Measurements from ENCODE around the gene B4GALNT3. TPM values are rescaled to one million over a fixed set of nuclear protein-coding genes. Genes with fewer than 3 reads are reported as not detected.

B4GALNT3 gene
- total and polyA plus RNA-seq, 2 of the 13 experiments (the other 11 are each of a cell fraction or from before 2014, with no cell fraction given) = 3.2 to 4.4 TPM

DNA sequence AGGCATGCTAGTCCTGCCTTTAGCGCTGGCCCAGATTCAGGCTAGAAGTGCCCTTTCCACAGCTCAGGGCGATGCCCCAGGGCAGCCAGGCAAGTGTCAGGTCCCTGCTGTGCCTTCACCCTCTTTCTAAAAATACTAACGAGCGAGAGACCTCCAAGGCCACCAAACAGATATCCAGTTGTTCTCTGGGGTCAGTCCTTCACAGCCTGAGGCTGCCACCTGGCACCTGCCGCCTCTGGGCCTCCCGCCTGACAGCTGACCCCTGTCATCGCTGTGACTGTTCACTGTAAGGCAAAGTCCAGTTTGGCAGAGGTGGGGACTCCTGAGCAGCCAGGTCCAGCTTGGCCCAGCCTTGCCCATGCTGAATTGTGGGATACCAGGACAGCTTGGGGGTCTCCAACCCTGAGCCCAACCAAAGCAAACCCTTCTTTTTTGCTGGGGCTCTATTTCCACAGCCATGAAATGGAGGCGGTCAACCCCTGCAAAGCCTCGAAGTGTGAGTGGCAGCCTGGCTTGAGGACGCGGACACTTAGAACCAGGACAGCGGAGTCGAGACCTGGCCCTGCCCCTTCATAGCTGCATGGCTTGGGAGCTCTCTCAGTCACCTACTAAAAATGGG, 123.6 kb downstream of the B4GALNT3 start (continued):
- TF ChIP-seq HIC2 (CRISPR knock-in tag; IDR thresholded peaks at IDR 0.05; ENCODE audit: low read depth) (peak; percentile 99), SRSF1 (optimal IDR thresholded peaks at IDR 0.05; ENCODE audit: low read depth, low read length) (no peak), PREB (CRISPR knock-in tag; IDR thresholded peaks at IDR 0.05) (no peak), ADNP (CRISPR knock-in tag; IDR thresholded peaks at IDR 0.05) (no peak), ZNF326 (CRISPR knock-in tag; IDR thresholded peaks at IDR 0.05; ENCODE audit: borderline replicate concordance) (no peak), ZNF275 (CRISPR knock-in tag; IDR thresholded peaks at IDR 0.05; ENCODE audit: borderline replicate concordance) (no peak), ZNF772 (CRISPR knock-in tag; IDR thresholded peaks at IDR 0.05) (peak; percentile 87), RBFOX2 (IDR thresholded peaks at IDR 0.05; ENCODE audit: low read depth, low read length) (no peak), PHF21A (CRISPR knock-in tag; IDR thresholded peaks at IDR 0.05) (peak; percentile 82), THAP8 (CRISPR knock-in tag; IDR thresholded peaks at IDR 0.05; ENCODE audit: borderline replicate concordance) (no peak), MAFG (CRISPR knock-in tag; IDR thresholded peaks at IDR 0.05) (no peak)
- TF ChIP-seq, protein P1, sequence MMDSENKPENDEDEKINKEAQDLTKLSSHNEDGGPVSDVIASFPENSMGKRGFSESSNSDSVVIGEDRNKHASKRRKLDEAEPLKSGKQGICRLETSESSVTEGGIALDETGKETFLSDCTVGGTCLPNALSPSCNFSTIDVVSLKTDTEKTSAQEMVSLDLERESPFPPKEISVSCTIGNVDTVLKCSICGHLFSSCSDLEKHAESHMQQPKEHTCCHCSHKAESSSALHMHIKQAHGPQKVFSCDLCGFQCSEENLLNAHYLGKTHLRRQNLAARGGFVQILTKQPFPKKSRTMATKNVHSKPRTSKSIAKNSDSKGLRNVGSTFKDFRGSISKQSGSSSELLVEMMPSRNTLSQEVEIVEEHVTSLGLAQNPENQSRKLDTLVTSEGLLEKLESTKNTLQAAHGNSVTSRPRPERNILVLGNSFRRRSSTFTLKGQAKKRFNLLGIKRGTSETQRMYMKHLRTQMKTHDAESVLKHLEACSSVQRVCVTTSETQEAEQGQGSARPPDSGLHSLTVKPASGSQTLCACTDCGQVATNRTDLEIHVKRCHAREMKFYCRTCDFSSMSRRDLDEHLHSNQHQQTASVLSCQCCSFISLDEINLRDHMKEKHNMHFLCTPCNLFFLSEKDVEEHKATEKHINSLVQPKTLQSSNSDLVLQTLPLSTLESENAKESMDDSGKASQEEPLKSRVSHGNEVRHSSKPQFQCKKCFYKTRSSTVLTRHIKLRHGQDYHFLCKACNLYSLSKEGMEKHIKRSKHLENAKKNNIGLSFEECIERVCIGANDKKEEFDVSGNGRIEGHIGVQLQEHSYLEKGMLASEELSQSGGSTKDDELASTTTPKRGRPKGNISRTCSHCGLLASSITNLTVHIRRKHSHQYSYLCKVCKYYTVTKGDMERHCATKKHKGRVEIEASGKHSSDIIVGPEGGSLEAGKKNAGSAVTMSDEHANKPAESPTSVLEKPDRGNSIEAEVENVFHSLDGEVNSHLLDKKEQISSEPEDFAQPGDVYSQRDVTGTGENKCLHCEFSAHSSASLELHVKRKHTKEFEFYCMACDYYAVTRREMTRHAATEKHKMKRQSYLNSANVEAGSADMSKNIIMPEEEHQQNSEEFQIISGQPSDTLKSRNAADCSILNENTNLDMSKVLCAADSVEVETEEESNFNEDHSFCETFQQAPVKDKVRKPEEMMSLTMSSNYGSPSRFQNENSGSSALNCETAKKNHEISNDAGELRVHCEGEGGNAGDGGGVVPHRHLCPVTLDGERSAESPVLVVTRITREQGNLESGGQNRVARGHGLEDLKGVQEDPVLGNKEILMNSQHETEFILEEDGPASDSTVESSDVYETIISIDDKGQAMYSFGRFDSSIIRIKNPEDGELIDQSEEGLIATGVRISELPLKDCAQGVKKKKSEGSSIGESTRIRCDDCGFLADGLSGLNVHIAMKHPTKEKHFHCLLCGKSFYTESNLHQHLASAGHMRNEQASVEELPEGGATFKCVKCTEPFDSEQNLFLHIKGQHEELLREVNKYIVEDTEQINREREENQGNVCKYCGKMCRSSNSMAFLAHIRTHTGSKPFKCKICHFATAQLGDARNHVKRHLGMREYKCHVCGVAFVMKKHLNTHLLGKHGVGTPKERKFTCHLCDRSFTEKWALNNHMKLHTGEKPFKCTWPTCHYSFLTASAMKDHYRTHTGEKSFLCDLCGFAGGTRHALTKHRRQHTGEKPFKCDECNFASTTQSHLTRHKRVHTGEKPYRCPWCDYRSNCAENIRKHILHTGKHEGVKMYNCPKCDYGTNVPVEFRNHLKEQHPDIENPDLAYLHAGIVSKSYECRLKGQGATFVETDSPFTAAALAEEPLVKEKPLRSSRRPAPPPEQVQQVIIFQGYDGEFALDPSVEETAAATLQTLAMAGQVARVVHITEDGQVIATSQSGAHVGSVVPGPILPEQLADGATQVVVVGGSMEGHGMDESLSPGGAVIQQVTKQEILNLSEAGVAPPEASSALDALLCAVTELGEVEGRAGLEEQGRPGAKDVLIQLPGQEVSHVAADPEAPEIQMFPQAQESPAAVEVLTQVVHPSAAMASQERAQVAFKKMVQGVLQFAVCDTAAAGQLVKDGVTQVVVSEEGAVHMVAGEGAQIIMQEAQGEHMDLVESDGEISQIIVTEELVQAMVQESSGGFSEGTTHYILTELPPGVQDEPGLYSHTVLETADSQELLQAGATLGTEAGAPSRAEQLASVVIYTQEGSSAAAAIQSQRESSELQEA (CRISPR knock-in tag; IDR thresholded peaks at IDR 0.05; ENCODE audit: not compliant biosample characterization) = peak; percentile 18
- TF ChIP-seq, protein P2, sequence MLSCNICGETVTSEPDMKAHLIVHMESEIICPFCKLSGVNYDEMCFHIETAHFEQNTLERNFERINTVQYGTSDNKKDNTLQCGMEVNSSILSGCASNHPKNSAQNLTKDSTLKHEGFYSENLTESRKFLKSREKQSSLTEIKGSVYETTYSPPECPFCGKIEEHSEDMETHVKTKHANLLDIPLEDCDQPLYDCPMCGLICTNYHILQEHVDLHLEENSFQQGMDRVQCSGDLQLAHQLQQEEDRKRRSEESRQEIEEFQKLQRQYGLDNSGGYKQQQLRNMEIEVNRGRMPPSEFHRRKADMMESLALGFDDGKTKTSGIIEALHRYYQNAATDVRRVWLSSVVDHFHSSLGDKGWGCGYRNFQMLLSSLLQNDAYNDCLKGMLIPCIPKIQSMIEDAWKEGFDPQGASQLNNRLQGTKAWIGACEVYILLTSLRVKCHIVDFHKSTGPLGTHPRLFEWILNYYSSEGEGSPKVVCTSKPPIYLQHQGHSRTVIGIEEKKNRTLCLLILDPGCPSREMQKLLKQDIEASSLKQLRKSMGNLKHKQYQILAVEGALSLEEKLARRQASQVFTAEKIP (CRISPR knock-in tag; IDR thresholded peaks at IDR 0.05; ENCODE audit: borderline replicate concordance) = no peak
